Hepatocyte (in vitro differentiated cells): ENCODE measurements around the gene AHSP. TPM values are rescaled to one million over a fixed set of nuclear protein-coding genes. Genes with fewer than 3 reads are reported as not detected.

Experiments
- DNase-seq: peaks from one replicate; pipeline ENCODE4 v3.0.0-alpha.2; 2016; ENCODE audit warnings: low spot score
- H2AFZ ChIP-seq: fragments of 200-600 bp; sonication (generic); 2 replicates; pipeline ENCODE4 v1.6.0; 2016; ENCODE audit warnings: antibody characterized with exemption, mild to moderate bottlenecking
- H3K27ac ChIP-seq: fragments of 200-600 bp; sonication (generic); 2 replicates; pipeline ENCODE4 v1.5.1; 2016; ENCODE audit warnings: mild to moderate bottlenecking
- H3K27me3 ChIP-seq: fragments of 200-600 bp; sonication (generic); 2 replicates; pipeline ENCODE4 v1.6.1; 2016
- H3K36me3 ChIP-seq: fragments of 200-600 bp; sonication (generic); replicated peaks from 2 replicates; pipeline ENCODE4 v1.5.1; 2016; ENCODE audit warnings: low read depth; ENCODE audit not compliant: insufficient read depth
- H3K4me1 ChIP-seq: fragments of 200-600 bp; sonication (generic); 2 replicates; pipeline ENCODE4 v1.5.1; 2016; ENCODE audit warnings: mild to moderate bottlenecking, moderate library complexity; ENCODE audit not compliant: insufficient read depth
- H3K4me2 ChIP-seq: fragments of 200-600 bp; sonication (generic); 2 replicates; pipeline ENCODE4 v1.6.0; 2016
- H3K4me3 ChIP-seq: fragments of 200-600 bp; sonication (generic); 2 replicates; pipeline ENCODE4 v1.5.1; 2016; ENCODE audit warnings: mild to moderate bottlenecking
- H3K79me2 ChIP-seq: fragments of 200-600 bp; sonication (generic); 2 replicates; pipeline ENCODE4 v1.6.0; 2017; ENCODE audit warnings: mild to moderate bottlenecking
- H3K9me2 ChIP-seq: fragments of 200-600 bp; sonication (generic); replicated peaks from 2 replicates; pipeline ENCODE4 v1.6.0; 2017; ENCODE audit warnings: mild to moderate bottlenecking; ENCODE audit not compliant: insufficient read depth
- H3K9me3 ChIP-seq: fragments of 200-600 bp; sonication (generic); 2 replicates; pipeline ENCODE4 v1.5.1; 2016; ENCODE audit warnings: low read depth, mild to moderate bottlenecking
- H4K20me1 ChIP-seq: fragments of 200-600 bp; sonication (generic); 2 replicates; pipeline ENCODE4 v1.6.0; 2016; ENCODE audit warnings: mild to moderate bottlenecking; ENCODE audit not compliant: insufficient read depth, poor library complexity, severe bottlenecking
- EZH2 ChIP-seq: fragments of 200-600 bp; sonication (generic); IDR thresholded peaks from 2 replicates; pipeline ENCODE4 v1.6.1; 2016; ENCODE audit warnings: antibody characterized with exemption, mild to moderate bottlenecking, borderline replicate concordance
- EZH2phosphoT487 ChIP-seq: fragments of 200-600 bp; sonication (generic); IDR thresholded peaks from one replicate; pipeline ENCODE4 v1.6.1; 2018; ENCODE audit warnings: antibody characterized with exemption, mild to moderate bottlenecking, low read depth, moderate library complexity; ENCODE audit not compliant: unreplicated experiment, severe bottlenecking
- WGBS: methylation state at CpG from one replicate; pipeline ENCODE4 v1.1.6; 2016; ENCODE audit warnings: low lambda C conversion rate; ENCODE audit errors: missing lambda C conversion rate; 5-methylcytosine and 5-hydroxymethylcytosine counted together
- polyA plus RNA-seq: library from polyadenylated mRNA; unstranded; fragments of >200 nt; fragmentation: Nextera tagmentation; extraction: Ambion mirVana; gene quantifications from 2 replicates; pipeline ENCODE4 v1.2.1, GENCODE V29; 2016
- total RNA-seq: library from RNA; depleted of rRNA; stranded (reverse); fragments of >200 nt; gene quantifications from 2 replicates; pipeline ENCODE4 v1.2.3, GENCODE V29; 2014
- TF ChIP-seq, protein P1 (sequence below): fragments of 200-600 bp; sonication (generic); IDR thresholded peaks from 2 replicates; pipeline ENCODE4 v1.5.1; 2016; ENCODE audit warnings: antibody characterized with exemption, mild to moderate bottlenecking; ENCODE audit not compliant: poor library complexity

The AHSP gene
- total and polyA plus RNA-seq, 2 experiments from 2014 or later = not detected

DNA sequence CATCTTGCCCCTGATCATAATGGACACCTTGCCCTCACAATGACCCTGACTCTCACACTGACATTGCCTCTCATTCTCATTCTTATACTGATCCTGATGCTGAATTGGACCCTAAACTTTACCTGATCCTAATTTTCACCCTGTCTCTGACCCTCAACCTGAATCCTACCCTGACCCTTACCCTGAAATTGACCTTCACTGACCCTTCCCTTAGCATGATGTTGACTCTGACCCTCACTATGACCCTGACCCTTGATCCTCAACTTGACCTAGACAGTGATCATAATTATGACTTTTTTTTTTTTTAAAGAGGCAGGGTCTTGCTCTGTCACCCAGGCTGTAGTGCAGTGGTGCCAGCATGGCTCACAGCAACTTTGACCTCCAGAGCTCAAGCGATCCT lies 3.4 kb downstream of the AHSP start:
- no peaks in the 10 kb centered on the region for H3K9me2 ChIP-seq
- no peak overlapping the region for H3K27ac ChIP-seq
- TF ChIP-seq EZH2 (no peak), EZH2phosphoT487 (no peak)
- TF ChIP-seq, protein P1, sequence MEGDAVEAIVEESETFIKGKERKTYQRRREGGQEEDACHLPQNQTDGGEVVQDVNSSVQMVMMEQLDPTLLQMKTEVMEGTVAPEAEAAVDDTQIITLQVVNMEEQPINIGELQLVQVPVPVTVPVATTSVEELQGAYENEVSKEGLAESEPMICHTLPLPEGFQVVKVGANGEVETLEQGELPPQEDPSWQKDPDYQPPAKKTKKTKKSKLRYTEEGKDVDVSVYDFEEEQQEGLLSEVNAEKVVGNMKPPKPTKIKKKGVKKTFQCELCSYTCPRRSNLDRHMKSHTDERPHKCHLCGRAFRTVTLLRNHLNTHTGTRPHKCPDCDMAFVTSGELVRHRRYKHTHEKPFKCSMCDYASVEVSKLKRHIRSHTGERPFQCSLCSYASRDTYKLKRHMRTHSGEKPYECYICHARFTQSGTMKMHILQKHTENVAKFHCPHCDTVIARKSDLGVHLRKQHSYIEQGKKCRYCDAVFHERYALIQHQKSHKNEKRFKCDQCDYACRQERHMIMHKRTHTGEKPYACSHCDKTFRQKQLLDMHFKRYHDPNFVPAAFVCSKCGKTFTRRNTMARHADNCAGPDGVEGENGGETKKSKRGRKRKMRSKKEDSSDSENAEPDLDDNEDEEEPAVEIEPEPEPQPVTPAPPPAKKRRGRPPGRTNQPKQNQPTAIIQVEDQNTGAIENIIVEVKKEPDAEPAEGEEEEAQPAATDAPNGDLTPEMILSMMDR = no peak
- H3K27me3 ChIP-seq = peaks cover 43% of the 10 kb centered on the region
- no peaks in the 10 kb centered on the region for H3K36me3 ChIP-seq
- no peaks in the 10 kb centered on the region for H3K4me1 ChIP-seq
- DNase-seq = no peak
- H3K9me3 ChIP-seq = no peaks in the 10 kb centered on the region
- H2AFZ ChIP-seq = no peak overlapping the region
- no peak overlapping the region for H3K4me2 ChIP-seq
- 100% methylated on average over 1 of the region's 1 CpG for WGBS
- no peaks in the 10 kb centered on the region for H3K79me2 ChIP-seq
- no peaks in the 10 kb centered on the region for H4K20me1 ChIP-seq
- no peak overlapping the region for H3K4me3 ChIP-seq

DNA sequence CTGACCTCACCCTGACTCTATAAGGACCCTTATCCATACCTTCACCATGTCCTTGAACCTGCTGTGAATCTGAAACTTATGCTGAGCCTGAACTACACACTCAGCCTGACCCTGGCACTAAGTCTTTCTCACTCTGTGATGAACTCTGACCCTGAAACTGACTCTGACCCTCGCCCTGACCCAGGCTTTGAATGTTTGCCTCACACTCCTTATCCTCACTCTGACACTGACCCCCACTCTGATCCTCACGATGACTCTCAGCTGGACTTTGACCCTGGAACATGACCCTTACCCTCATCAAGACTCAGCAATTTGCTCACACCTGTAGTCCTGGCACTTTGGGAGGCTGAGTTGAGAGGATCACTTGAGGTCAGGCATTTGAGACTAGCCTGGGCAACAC lies 4.4 kb downstream of the AHSP start:
- no peak for DNase-seq
- Histone ChIP-seq H3K27ac (no peak overlapping the region), H3K36me3 (no peaks in the 10 kb centered on the region), H3K27me3 (peaks cover 45% of the 10 kb centered on the region), H3K4me3 (no peak overlapping the region), H3K4me1 (no peaks in the 10 kb centered on the region), H3K9me3 (no peaks in the 10 kb centered on the region), H2AFZ (no peak overlapping the region), H4K20me1 (no peaks in the 10 kb centered on the region), H3K9me2 (no peaks in the 10 kb centered on the region), H3K79me2 (no peaks in the 10 kb centered on the region), H3K4me2 (no peak overlapping the region)
- WGBS = 65% methylated on average over 2 of the region's 2 CpGs
- TF ChIP-seq, protein P1 = no peak
- no peak for TF ChIP-seq EZH2phosphoT487
- TF ChIP-seq EZH2 = no peak

DNA sequence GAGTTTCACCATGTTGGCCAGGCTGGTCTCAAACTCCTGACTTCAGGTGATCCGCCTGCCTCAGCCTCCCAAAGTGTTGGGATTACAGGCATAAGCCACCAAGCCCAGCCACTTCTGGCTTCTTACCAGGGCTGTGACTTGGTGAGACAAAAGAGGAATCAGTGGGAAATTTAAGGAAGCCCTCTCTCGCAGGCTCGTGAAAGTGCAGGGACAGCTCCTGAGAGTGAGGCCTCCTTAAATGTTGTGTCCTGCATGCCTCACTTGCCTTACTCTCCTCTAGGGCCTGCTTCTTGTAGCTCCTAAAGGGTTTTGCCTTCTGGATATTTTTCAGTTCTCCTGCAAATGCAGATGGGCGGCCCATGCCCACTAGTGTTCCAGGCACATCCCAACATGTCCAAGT lies 5.2 kb downstream of the AHSP start:
- H3K27ac ChIP-seq = no peak overlapping the region
- H3K9me3 ChIP-seq = no peaks in the 10 kb centered on the region
- TF ChIP-seq, protein P1 = no peak
- no peak for TF ChIP-seq EZH2
- no peak for TF ChIP-seq EZH2phosphoT487
- no peak overlapping the region for H3K4me2 ChIP-seq
- H3K36me3 ChIP-seq = no peaks in the 10 kb centered on the region
- no peaks in the 10 kb centered on the region for H3K79me2 ChIP-seq
- H3K27me3 ChIP-seq = peaks cover 44% of the 10 kb centered on the region
- H3K4me1 ChIP-seq = no peaks in the 10 kb centered on the region
- H3K9me2 ChIP-seq = no peaks in the 10 kb centered on the region
- H4K20me1 ChIP-seq = no peaks in the 10 kb centered on the region
- no peak overlapping the region for H2AFZ ChIP-seq
- no peak overlapping the region for H3K4me3 ChIP-seq
- no peak for DNase-seq
- WGBS = 85% methylated on average over 4 of the region's 4 CpGs

DNA sequence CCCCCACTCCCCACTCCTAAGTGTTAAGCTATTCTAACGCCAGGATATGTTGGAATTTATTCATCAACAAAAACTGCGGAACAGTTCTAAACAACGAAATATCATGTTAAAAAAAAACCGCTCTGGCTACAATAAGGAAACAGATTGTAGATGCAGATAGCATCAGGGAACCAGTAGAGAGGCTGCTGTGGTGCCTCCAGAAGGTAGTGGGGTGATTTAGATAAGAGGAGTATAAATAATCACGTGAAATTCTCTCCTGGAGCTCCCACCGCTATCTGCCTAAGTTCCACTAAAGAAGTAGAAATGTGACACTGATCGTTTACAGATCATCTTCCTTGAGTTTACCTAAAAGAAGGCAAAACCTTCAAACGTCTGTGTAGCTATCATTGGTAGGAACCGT lies 8.0 kb downstream of the AHSP start:
- no peak for TF ChIP-seq EZH2phosphoT487
- TF ChIP-seq EZH2 = no peak
- TF ChIP-seq, protein P1 = no peak
- WGBS = 65% methylated on average over 9 of the region's 9 CpGs
- Histone ChIP-seq H2AFZ (no peak overlapping the region), H3K4me2 (no peak overlapping the region), H3K27me3 (peaks cover 19% of the 10 kb centered on the region), H3K36me3 (no peaks in the 10 kb centered on the region), H3K27ac (no peak overlapping the region), H3K4me3 (no peak overlapping the region), H3K79me2 (no peaks in the 10 kb centered on the region), H4K20me1 (no peaks in the 10 kb centered on the region), H3K4me1 (no peaks in the 10 kb centered on the region), H3K9me2 (no peaks in the 10 kb centered on the region), H3K9me3 (no peaks in the 10 kb centered on the region)
- DNase-seq = no peak
